Tracheal epithelial cell (primary cell): ENCODE measurements around the gene DPRX. TPM values are rescaled to one million over a fixed set of nuclear protein-coding genes. Genes with fewer than 3 reads are reported as not detected.

Experiments used
- total RNA-seq: library from RNA; depleted of rRNA; stranded (reverse); fragments of >200 nt; gene quantifications from 2 replicates; pipeline ENCODE4 v1.2.1, GENCODE V29; 2014

The DPRX gene, protein sequence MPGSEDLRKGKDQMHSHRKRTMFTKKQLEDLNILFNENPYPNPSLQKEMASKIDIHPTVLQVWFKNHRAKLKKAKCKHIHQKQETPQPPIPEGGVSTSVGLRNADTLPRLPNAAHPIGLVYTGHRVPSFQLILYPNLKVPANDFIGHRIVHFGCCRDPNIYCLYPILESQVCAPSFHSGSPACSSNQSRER
- total RNA-seq, result not detected in 2 replicates

DNA sequence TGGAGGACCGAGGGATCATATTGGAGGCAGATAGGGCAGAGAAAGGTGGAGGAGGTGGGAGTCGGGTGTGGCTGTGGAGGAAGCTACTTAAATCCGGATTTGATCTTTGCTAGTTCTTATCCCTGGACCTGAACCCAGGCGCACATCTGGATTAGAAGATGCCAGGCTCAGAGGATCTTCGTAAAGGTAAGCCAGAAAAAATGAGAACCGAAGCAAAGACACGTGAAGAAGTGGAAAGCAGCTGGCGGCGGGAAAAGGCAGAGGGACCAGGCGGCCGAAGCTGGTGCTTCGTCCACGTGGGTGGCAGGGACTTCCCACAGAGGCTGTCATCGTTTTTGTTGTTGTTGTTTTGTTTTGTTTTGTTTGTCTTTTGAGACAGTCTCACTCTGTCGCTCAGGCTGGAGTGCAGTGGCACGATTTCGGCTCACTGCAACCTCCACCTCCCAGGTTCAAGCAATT lies at the start of gene DPRX:
TSS of gene DPRX (plus strand) at position 51 of the 459 bp plus-strand sequence. CDS start at position 159, 108 bp downstream.

Other genes with a start within 250 kb of the DPRX start
- 12.1 and 12.8 TPM in 2 replicates for gene ZNF765, start 236.8 kb upstream of the DPRX start, total RNA-seq
- gene ZNF761, start 200.0 kb upstream of the DPRX start, total RNA-seq, result 10.8 and 13.2 TPM in 2 replicates
- 3.4 and 3.8 TPM in 2 replicates for gene ZNF813, start 164.3 kb upstream of the DPRX start, total RNA-seq
- 4.8 and 7.0 TPM in 2 replicates for gene ZNF331, start 93.9 kb upstream of the DPRX start, total RNA-seq
- gene NLRP12, start 192.3 kb downstream of the DPRX start, total RNA-seq, result not detected in 2 replicates
- gene MYADM, start 235.9 kb downstream of the DPRX start, total RNA-seq, result 1.5 and 8.2 TPM in 2 replicates